HEK293T (cell line): ENCODE data around the gene TP53TG3D.
"Not testable (repeated sequence)": the region's sequence is repeated elsewhere in the genome, so short reads cannot be mapped to it uniquely, and the experiment has no call there.

ENCODE experiments used
- CTCF ChIA-PET: fragments of 350-600 bp; formaldehyde crosslinking; extraction: SDS; loops from one replicate; lab custom pipeline; 2021; ENCODE audit warnings: antibody characterized with exemption, inconsistent platforms; lab: Yijun Ruan, JAX
- POLR2A ChIA-PET: fragments of 350-600 bp; formaldehyde crosslinking; extraction: SDS; loops from one replicate; lab custom pipeline; 2020; ENCODE audit warnings: antibody characterized with exemption, inconsistent platforms; lab: Yijun Ruan, JAX
- DNase-seq: peaks from one replicate; pipeline ENCODE4 v3.0.0; 2012; ENCODE audit warnings: mixed read lengths; ENCODE audit errors: extremely low spot score

TP53TG3D gene

GRCh38 chr16:32252986-32253385 lies at the start of gene TP53TG3D:
Gene TP53TG3D (plus strand): TSS chr16:32253286. CDS start chr16:32253354, 68 bp downstream.
- DNase-seq, CTCF ChIA-PET, POLR2A ChIA-PET: not testable (repeated sequence)

DNA sequence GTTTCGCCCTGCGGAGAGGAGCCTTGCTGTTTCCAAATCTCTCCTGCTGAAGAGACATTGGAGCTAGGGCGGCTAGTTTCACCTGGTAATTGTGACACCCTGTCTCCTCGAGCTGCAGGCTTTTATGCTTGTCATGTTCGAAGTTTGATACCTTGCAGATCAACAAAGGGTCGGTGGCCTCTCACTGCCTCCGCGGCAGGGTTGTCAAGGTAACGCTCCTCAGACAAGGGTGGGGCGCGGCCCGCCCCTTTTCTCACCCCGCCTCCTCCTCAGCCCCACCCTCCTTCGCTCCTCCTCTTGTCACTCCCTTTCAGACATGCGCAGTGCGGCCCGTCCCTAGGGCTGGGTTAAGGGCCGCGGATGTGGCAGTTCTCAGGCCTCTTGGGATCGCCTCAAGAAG lies 421 bp downstream of the TP53TG3D start:
- POLR2A ChIA-PET, CTCF ChIA-PET, DNase-seq: not testable (repeated sequence)

GRCh38 chr16:32261526-32261925 lies 8.4 kb downstream of the TP53TG3D start:
- CTCF ChIA-PET, DNase-seq, POLR2A ChIA-PET: not testable (repeated sequence)

- DNase-seq, CTCF ChIA-PET, POLR2A ChIA-PET: not testable (repeated sequence)
These were observed 10.5 kb downstream of the TP53TG3D start for GRCh38 chr16:32263552-32263951.

DNA sequence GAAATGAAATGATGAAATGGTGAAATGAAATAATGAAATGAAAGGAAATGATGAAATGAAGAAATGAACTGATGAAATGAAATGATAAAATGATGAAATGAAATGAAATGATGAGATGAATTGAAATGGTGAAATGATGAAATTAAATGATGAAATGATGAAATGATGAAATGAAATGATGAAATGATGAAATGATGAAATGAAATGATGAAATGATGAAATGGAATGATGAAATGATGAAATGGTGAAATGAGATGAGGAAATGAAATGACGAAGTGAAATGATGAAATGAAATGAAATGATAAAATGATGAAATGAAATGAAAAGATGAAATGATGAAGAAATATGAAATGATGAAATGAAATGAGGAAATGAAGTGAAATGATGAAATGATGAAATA lies 28.8 kb downstream of the TP53TG3D start:
- POLR2A ChIA-PET, CTCF ChIA-PET, DNase-seq: not testable (repeated sequence)

DNA sequence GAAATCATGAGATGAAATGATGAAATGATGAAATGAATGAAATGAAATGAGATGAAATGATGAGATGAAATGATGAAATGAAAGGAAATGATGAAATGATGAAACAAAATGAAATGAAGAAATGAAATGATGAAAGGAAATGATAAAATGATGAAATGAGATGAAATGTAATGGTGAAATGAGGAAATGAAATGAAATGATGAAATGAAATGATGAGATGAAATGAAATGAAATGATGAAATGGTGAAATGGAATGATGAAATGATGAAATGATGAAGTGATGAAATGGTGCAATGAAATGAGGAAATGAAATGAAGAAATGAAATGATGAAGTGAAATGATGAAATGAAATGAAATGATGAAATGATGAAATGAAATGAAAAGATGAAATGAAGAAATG lies 29.9 kb downstream of the TP53TG3D start:
- POLR2A ChIA-PET, CTCF ChIA-PET, DNase-seq: not testable (repeated sequence)

DNA sequence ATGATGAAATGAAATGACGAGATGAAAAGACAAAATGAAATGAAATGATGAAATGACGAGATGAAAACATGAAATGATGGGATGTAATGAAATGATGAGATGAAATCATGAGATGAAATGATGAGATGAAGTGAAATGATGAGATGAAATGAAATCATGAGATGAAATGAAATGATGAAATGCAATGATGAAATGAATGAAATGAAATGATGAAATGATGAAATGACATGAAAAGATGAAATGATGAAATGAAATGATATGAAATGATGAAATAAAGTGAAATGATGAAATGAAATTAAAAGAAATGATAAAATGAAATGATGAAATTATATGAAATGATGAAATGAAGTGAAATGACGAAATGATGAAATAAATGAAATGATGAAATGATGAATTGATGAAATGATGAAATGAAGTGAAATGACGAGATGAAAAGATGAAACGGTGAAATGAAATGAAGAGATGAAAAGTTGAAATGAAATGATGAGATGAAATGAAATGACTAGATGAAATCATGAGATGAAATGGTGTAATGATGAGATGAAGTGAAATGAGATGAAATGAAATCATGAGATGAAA lies 30.9 kb downstream of the TP53TG3D start:
- CTCF ChIA-PET, DNase-seq, POLR2A ChIA-PET: not testable (repeated sequence)

DNA sequence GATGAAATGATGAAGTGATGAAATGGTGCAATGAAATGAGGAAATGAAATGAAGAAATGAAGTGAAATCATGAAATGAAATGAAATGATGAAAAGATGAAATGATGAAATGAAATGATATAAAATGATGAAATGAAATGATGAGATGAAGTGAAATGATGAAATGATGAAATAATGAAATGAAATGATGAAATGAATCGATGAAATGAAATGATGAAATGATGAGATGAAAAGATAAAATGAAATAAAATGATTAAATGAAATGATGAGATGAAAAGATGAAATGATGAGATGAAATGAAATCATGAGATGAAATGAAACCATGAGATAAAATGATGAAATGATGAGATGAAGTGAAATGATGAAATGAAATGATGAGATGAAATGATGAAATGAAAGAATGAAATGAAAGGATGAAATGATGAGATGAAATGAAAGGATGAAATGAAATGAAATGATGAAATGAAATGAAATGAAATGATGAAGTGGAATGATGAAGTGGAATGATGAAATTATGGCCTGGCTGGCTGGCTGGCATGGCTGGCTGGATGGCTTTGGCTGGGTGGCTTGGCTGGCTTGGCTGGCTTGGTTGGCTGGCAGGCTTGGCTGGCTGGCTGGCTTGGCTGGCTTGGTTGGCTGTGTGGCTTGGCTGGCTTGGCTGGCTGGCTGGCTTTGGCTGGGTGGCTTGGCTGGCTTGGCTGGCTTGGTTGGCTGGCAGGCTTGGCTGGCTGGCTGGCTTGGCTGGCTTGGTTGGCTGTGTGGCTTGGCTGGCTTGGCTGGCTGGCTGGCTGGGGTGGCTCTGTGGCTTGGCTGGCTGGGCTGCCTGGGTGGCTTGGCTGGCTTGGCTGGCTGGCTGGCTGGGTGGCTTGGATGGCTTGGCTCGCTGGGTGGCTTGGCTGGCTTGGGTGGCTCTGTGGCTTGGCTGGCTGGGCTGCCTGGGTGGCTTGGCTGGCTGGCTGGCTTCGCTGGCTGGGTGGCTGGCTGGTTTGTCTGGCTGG lies 32.0 kb downstream of the TP53TG3D start:
- CTCF ChIA-PET, POLR2A ChIA-PET, DNase-seq: not testable (repeated sequence)

DNA sequence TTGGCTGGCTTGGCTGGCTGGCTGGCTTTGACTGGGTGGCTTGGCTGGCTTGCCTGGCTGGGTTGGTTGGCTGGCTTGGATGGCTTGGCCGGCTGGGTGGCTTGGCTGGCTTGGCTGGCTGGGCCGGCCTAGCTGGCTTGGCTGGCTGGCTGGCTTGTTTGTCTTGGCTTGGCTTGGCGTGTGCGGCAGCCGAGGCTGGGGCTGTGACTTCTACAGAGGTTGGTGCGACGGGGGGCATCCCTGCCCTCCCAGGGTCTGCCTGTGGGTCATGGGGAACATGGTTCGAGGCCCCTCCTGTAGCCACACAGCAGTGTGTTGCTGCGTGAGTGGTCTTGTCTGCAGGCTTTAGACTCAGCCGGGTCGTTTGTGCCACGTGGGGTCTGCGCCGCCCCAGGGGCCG lies 33.1 kb downstream of the TP53TG3D start:
- DNase-seq, CTCF ChIA-PET, POLR2A ChIA-PET: not testable (repeated sequence)

GRCh38 chr16:32287743-32288142 lies 34.7 kb downstream of the TP53TG3D start:
- DNase-seq, CTCF ChIA-PET, POLR2A ChIA-PET: not testable (repeated sequence)

DNA sequence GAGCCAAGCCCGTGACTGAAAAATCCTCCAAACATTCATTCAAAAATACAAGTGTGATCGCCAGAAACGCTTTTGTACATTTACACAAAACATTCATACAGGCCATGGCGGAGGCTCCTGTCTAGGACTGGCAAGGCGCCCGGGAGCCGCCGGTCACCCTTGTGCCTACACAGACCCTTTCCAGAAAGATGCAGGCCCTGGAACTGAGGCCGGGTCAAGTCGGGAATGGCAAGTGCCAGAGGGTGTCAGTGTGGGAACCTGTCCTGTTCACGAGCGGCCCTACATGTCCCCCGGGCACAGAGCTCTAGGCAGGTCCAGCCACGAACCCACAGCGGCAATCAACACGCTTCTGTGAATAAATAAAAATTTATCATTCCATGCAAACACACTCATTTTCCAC lies 36.1 kb downstream of the TP53TG3D start:
- DNase-seq, POLR2A ChIA-PET, CTCF ChIA-PET: not testable (repeated sequence)

DNA sequence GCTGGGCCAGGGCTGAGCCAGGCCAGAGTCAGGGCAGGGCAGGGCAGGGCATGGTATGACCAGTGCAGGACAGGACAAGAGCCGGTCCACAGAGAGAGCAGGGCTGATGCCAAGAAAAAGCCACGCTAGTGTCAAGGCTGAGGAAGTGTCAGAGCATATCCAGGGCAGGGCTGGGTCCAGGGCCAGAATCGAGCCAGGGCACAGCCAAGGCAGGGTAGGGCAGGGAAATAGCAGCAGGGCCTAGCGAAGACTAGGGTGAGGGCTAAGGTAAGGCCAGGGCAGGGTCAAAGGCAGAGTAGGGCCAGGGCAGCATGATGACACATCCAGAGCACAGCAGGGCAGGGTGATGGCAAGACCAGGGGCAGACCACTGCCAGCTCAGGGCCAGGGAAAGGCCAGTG lies 49.7 kb downstream of the TP53TG3D start:
- DNase-seq, POLR2A ChIA-PET, CTCF ChIA-PET: not testable (repeated sequence)
